K562 (cell line): Measurements from ENCODE around the gene ARL3. TPM values are rescaled to one million over a fixed set of nuclear protein-coding genes. Genes with fewer than 3 reads are reported as not detected.

Experiments used
- ATAC-seq: fragments of 200-7000 bp; cut with Tn5 transposase; 3 replicates; pipeline ENCODE4 v1.9.1; 2020; ENCODE audit warnings: moderate library complexity
- BruUV-seq: library from RNA; stranded (reverse); fragments of 400-500 nt; replicated peaks from 2 replicates; lab custom pipeline; 2021; lab: Mats Ljungman, UMichigan
- CTCF ChIA-PET: fragments of 300-600 bp; formaldehyde crosslinking; extraction: SDS; loops from one replicate; lab custom pipeline; 2021; ENCODE audit warnings: low intra/inter-chr PET ratio; lab: Yijun Ruan, JAX
- POLR2A ChIA-PET: fragments of 300-600, 350-650 bp; sonication (Branson Sonifier 250); formaldehyde crosslinking; extraction: SDS; loops from one replicate; lab custom pipeline; 2021; ENCODE audit warnings: antibody characterized with exemption, inconsistent platforms; lab: Yijun Ruan, JAX
- DNase-seq, 4 experiments: peaks; one replicate each; pipeline versions ENCODE4 v3.0.0 to v3.0.0-alpha.2; 2011 to 2018; ENCODE audit warnings: low spot score in 3 of 4, mixed read lengths in 3 of 4; ENCODE audit errors: extremely low read depth in 1 of 4
- FAIRE-seq: peaks from 2 replicates; lab custom pipeline; 2011; peaks lifted over from hg19 to GRCh38; lab: Jason Lieb, UNC
- H2AFZ ChIP-seq: 2 replicates; pipeline ENCODE4 v1.6.0; 2011; ENCODE audit warnings: low read depth, low read length, control low read depth, inconsistent platforms
- H3K27ac ChIP-seq: fragments of 200-600 bp; 3 replicates; pipeline ENCODE4 v1.8.0; 2011; ENCODE audit warnings: low read depth, mild to moderate bottlenecking, control low read depth, inconsistent platforms, low read length, moderate library complexity, mixed read lengths; ENCODE audit errors: extremely low read depth
- H3K27me3 ChIP-seq, 2 experiments: fragments of 300-600 bp in 1 of 2; 2 replicates in 1 of 2; 3 replicates in 1 of 2; pipeline versions ENCODE4 v1.6.0 to v1.8.0; 2011; ENCODE audit warnings: inconsistent platforms in 2 of 2, low read length in 2 of 2, mild to moderate bottlenecking in 1 of 2, mixed read lengths in 1 of 2, moderate library complexity in 1 of 2; ENCODE audit not compliant: control insufficient read depth in 2 of 2, insufficient read depth in 2 of 2
- H3K36me3 ChIP-seq: fragments of 300-600 bp; 3 replicates; pipeline ENCODE4 v1.8.0; 2011; ENCODE audit warnings: mild to moderate bottlenecking, low read length, inconsistent platforms; ENCODE audit not compliant: control insufficient read depth, insufficient read depth
- H3K4me1 ChIP-seq, 2 experiments: fragments of 200-600 bp in 1 of 2; replicated peaks in 1 of 2; 2 replicates in 1 of 2; 3 replicates in 1 of 2; pipeline versions ENCODE4 v1.5.1 to v1.8.0; 2011; ENCODE audit warnings: inconsistent platforms in 2 of 2, low read length in 2 of 2, mild to moderate bottlenecking in 1 of 2, mixed read lengths in 1 of 2, moderate library complexity in 1 of 2; ENCODE audit not compliant: control insufficient read depth in 2 of 2, insufficient read depth in 2 of 2
- H3K4me2 ChIP-seq: 2 replicates; pipeline ENCODE4 v1.6.1; 2011; ENCODE audit warnings: low read length, control low read depth, inconsistent platforms, mixed read lengths; ENCODE audit not compliant: insufficient read depth
- H3K4me3 ChIP-seq: fragments of 200-600 bp; sonication (generic), shearing (Covaris generic); 2 replicates; pipeline ENCODE4 v1.5.1; 2016; ENCODE audit warnings: control low read depth, inconsistent platforms
- H3K79me2 ChIP-seq: fragments of 200-600 bp; 3 replicates; pipeline ENCODE4 v1.8.0; 2011; ENCODE audit warnings: low read length, inconsistent platforms; ENCODE audit not compliant: control insufficient read depth, insufficient read depth
- H3K9ac ChIP-seq, 2 experiments: 2 replicates each; pipeline versions ENCODE4 v1.6.0 to v1.6.1; 2011; ENCODE audit warnings: low read depth in 2 of 2, low read length in 2 of 2, control low read depth in 1 of 2, inconsistent platforms in 1 of 2, mild to moderate bottlenecking in 1 of 2, mixed read lengths in 1 of 2; ENCODE audit not compliant: insufficient read depth in 1 of 2
- H3K9me1 ChIP-seq: one replicate; pipeline ENCODE4 v1.6.0; 2011; ENCODE audit warnings: inconsistent platforms, mild to moderate bottlenecking, low read length, moderate library complexity; ENCODE audit not compliant: control insufficient read depth, insufficient read depth
- H3K9me3 ChIP-seq: replicated peaks from 2 replicates; pipeline ENCODE4 v1.5.1; 2011; ENCODE audit warnings: low read depth, low read length, inconsistent platforms; ENCODE audit not compliant: control insufficient read depth, insufficient read depth
- H4K20me1 ChIP-seq: replicated peaks from 2 replicates; pipeline ENCODE4 v1.6.1; 2011; ENCODE audit warnings: low read length, inconsistent platforms, mixed read lengths; ENCODE audit not compliant: control insufficient read depth, insufficient read depth
- ETS2 ChIP-seq: IDR thresholded peaks from 2 replicates; pipeline ENCODE4 v1.6.1; 2016; ENCODE audit warnings: borderline replicate concordance, missing genetic modification characterization, mild to moderate bottlenecking, moderate library complexity, missing compliant biosample characterization; ENCODE audit not compliant: poor library complexity, severe bottlenecking
- IRF9 ChIP-seq: fragments of 450-650 bp; IDR thresholded peaks from 2 replicates; pipeline ENCODE4 v1.6.1; 2016; ENCODE audit warnings: missing biosample characterization, missing genetic modification characterization
- NR3C1 ChIP-seq: sonication (generic); formaldehyde crosslinking; IDR thresholded peaks from 2 replicates; pipeline ENCODE4 v1.8.1; 2022; ENCODE audit warnings: missing genetic modification reagents
- PPARD ChIP-seq: fragments of 250-450 bp; sonication (Bioruptor Pico); IDR thresholded peaks from 2 replicates; pipeline ENCODE4 v1.8.0; 2022; ENCODE audit warnings: inconsistent platforms, mild to moderate bottlenecking, moderate library complexity
- PRPF4 ChIP-seq: fragments of 200-400 bp; formaldehyde crosslinking; IDR thresholded peaks from one replicate; pipeline ENCODE4 v1.6.1; 2017; ENCODE audit warnings: low read length, low read depth, mild to moderate bottlenecking; ENCODE audit not compliant: insufficient read depth, poor library complexity, severe bottlenecking
- SAP30 ChIP-seq: fragments of 200-600 bp; sonication (generic); IDR thresholded peaks from 2 replicates; pipeline ENCODE4 v1.6.1; 2012; ENCODE audit warnings: borderline replicate concordance, low read depth, mild to moderate bottlenecking, moderate library complexity, low read length, control low read depth, inconsistent platforms; ENCODE audit not compliant: insufficient read depth, poor library complexity, severe bottlenecking
- SREBF2 ChIP-seq: sonication (generic); formaldehyde crosslinking; IDR thresholded peaks from 2 replicates; pipeline ENCODE4 v1.4.0; 2020; ENCODE audit warnings: mild to moderate bottlenecking, missing genetic modification reagents
- ZBTB9 ChIP-seq: fragments of 450-650 bp; formaldehyde crosslinking; IDR thresholded peaks from 2 replicates; pipeline ENCODE4 v1.4.0; 2020; ENCODE audit warnings: mild to moderate bottlenecking, moderate library complexity
- ZNF124 ChIP-seq: sonication (generic); formaldehyde crosslinking; IDR thresholded peaks from 2 replicates; pipeline ENCODE4 v1.8.1; 2022; ENCODE audit warnings: missing genetic modification reagents
- ZNF445 ChIP-seq: fragments of 250-450 bp; sonication (Bioruptor Pico); IDR thresholded peaks from 2 replicates; pipeline ENCODE4 v1.4.0; 2020; ENCODE audit warnings: low read depth, mild to moderate bottlenecking, moderate library complexity
- WGBS: fragments of 100-300 bp; shearing (Covaris generic); methylation state at CpG from one replicate; pipeline ENCODE4 v1.1.6; 2016; ENCODE audit warnings: low coverage, mixed read lengths; ENCODE audit not compliant: insufficient coverage; ENCODE audit errors: missing lambda C conversion rate; 5-methylcytosine and 5-hydroxymethylcytosine counted together
- in situ Hi-C: fragments of 300-500 bp; cut with MboI; formaldehyde crosslinking; loops from 4 replicates; pipeline ENCODE4 v1.15.0; 2018; ENCODE audit warnings: inconsistent platforms, mixed read lengths
- intact Hi-C: fragments of 100-400 bp; cut with micrococcal nuclease; formaldehyde crosslinking; loops from 2 replicates; pipeline ENCODE4 v1.14.2; 2022
- polyA plus RNA-seq, 8 experiments: library from polyadenylated mRNA; depleted of rRNA in 4 of 8; stranded (reverse) in 5 of 8; unstranded in 3 of 8; fragments of >200 nt; fragmentation: Nextera tagmentation in 2 of 8; fragmentation: Illumina TruSeq in 1 of 8; extraction: Ambion mirVana in 2 of 8; extraction: Trizol in 1 of 8; gene quantifications; 2 replicates each; pipeline versions ENCODE4 v1.2.1 to v1.2.3, GENCODE V29; 2011 to 2014; ENCODE audit warnings: inconsistent platforms in 1 of 8, missing spikeins in 1 of 8
- total RNA-seq, 7 experiments: library from RNA; depleted of rRNA in 6 of 7; stranded (reverse); fragments of >200 nt in 6 of 7; fragmentation: Illumina TruSeq in 2 of 7; extraction: Trizol in 2 of 7; gene quantifications; 2 replicates each; pipeline versions ENCODE4 v1.2.1 to v1.2.3, GENCODE V29; 2011 to 2021; ENCODE audit warnings: low replicate concordance in 1 of 7

ARL3 gene
- total and polyA plus RNA-seq, 9 of the 15 experiments (the other 6 are each of a cell fraction or from before 2014, with no cell fraction given), result 2.9 to 8.9 (median 4.8) TPM

- H3K27me3 ChIP-seq, result no peaks in the 10 kb centered on the region
- H3K4me2 ChIP-seq, result no peak overlapping the region
- H3K9me3 ChIP-seq, result no peaks in the 10 kb centered on the region
- in situ Hi-C loops, result no loop called here
- no peak overlapping the region for H3K27ac ChIP-seq
- no peaks in the 10 kb centered on the region for H3K9me1 ChIP-seq
- no peak for ATAC-seq
- H3K36me3 ChIP-seq, result peaks cover 52% of the 10 kb centered on the region; the same call in 2 of the 3 replicates
- FAIRE-seq, result no peak
- ChIA-PET POLR2A (no interaction called here), CTCF (no interaction called here)
- H2AFZ ChIP-seq, result no peak overlapping the region
- H3K4me1 ChIP-seq, result peaks cover 0 to 43% of the 10 kb centered on the region in 2 experiments; a peak in 3 of 5 replicates
- no TSS peak for BruUV-seq
- WGBS, result 88% methylated on average over 1 of the region's 1 CpG
- DNase-seq, result no peak
- TF ChIP-seq ZBTB9 (CRISPR knock-in tag) (no peak), PRPF4 (no peak), ETS2 (tag) (no peak), ZNF124 (CRISPR knock-in tag) (no peak), SAP30 (no peak), PPARD (no peak), NR3C1 (CRISPR knock-in tag) (no peak), SREBF2 (no peak), ZNF445 (no peak), IRF9 (tag) (no peak)
- no peak overlapping the region for H3K4me3 ChIP-seq
- no peaks in the 10 kb centered on the region for H4K20me1 ChIP-seq
- no peak overlapping the region for H3K9ac ChIP-seq
- H3K79me2 ChIP-seq, result peaks cover 49% of the 10 kb centered on the region
- intact Hi-C loops, result no loop called here
Measured at GRCh38 chr10:102653060-102653459, 61.1 kb downstream of the ARL3 start.
